Measurements from ENCODE around the gene NR5A1. TPM values are rescaled to one million over a fixed set of nuclear protein-coding genes. Genes with fewer than 3 reads are reported as not detected.
A peak's percentile ranks its signal among the peaks of the same experiment; 100 is the strongest.

The NR5A1 gene
- total RNA-seq, result not detected

- ATAC-seq, result no peak
These were observed at the start of gene NR5A1 for GRCh38 chr9:124506931-124507879. Gene NR5A1 (minus strand): TSS chr9:124507399. CDS start chr9:124503395, 4,004 bp downstream.

DNA sequence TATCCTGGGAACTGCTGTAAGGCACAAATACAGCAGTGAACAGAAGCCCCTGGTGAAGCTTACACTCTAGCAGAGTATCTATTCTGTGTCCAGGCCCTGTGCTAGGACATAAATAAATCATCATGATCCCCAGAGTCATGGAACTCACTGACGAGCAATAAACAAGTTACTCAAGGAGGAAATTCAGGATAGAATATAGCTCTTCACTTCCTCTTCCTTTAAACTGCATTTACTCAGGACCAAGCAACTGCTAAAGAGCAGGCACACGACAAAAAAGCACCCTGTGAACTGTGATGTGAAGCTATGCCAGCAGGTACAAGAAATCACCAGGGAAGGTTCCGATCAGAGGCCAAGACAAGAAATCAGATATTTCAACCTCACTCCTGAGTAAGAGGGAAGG, 47.8 kb upstream of the NR5A1 start:
- ATAC-seq, result no peak

GRCh38 chr9:124553738-124554137, 46.5 kb upstream of the NR5A1 start:
- no peak for ATAC-seq

DNA sequence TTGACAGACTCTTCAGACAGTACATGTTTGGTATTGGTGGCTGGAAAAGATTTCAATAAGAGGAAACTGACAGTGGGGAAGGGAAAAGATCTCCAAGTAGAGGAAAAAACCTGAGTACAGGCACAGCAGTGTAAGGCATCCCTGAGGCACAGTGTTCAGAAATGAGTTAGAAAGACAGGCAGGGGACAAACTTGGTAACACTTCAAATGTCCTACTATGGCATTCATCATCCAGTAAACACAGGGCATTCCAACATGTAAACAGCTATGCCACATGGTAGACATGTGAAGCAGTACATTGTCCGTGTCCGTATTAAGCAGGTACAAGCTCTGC, 45.0 kb upstream of the NR5A1 start:
- no peak for ATAC-seq

GRCh38 chr9:124551472-124552272, 44.5 kb upstream of the NR5A1 start:
- ATAC-seq, result peak; percentile 70

GRCh38 chr9:124550072-124550471, 42.9 kb upstream of the NR5A1 start:
- ATAC-seq, result no peak

DNA sequence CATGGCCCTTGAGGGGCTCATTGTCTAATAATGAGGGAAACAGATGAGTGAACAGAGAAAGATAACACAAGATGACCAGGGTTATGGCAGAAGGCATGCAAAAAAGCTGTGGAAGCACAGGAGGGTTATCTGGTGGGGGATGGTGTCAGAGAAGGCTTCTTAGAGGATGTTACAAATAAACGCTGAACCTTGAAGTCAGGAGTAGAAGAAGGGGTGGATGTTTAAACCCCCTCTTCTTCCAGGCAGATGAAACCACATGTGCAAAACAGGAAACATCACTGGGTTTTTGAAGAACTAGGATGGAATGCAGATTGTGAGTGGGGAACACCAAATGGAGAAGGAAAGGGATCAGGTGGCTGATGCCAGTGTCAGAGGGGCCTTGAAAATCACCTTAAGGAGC, 41.8 kb upstream of the NR5A1 start:
- no peak for ATAC-seq

GRCh38 chr9:124544535-124544934, 37.3 kb upstream of the NR5A1 start:
- no peak for ATAC-seq

DNA sequence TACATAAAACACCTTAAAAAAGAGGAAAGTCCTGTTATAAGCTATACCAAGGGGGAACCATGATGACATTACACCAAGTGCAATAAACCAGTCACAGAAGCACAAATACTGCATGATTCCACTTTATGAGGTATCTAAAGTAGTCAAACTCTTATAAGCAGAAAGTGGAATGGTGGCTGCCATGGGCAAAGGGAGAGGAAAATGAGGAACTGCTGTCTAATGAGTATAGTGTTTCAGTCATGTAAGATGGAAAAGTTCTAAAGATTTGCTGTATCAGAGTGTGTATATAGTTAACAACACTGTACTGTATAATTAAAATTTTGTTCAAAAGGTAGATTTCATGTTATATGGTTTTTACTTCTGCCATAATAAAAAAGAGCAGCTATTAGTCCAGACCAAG, 34.6 kb upstream of the NR5A1 start:
- no peak for ATAC-seq

- ATAC-seq, result no peak
These were observed 30.7 kb upstream of the NR5A1 start for GRCh38 chr9:124537926-124538325.

DNA sequence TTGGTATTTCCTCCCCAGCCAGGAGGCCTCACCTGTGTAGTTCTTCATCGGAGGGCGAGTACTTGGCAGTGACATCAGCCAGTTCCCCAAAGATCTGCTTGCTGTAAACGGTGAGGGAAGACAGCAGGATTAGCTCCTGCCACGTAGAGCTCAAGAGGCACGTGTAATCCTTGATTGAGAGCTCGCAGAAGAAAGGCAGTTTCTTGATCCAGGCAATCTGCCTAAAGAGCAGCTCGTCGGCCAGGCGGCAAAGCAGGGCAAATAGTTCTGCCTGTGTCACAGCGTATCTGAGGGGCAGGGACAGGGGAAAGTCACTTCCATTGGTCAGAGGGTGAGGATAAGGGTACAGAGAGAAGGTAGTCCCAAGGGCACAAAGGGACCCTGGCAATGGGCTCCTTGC, 28.6 kb upstream of the NR5A1 start:
- no peak for ATAC-seq

- ATAC-seq, result no peak
These were observed 25.7 kb upstream of the NR5A1 start for GRCh38 chr9:124532897-124533296.

DNA sequence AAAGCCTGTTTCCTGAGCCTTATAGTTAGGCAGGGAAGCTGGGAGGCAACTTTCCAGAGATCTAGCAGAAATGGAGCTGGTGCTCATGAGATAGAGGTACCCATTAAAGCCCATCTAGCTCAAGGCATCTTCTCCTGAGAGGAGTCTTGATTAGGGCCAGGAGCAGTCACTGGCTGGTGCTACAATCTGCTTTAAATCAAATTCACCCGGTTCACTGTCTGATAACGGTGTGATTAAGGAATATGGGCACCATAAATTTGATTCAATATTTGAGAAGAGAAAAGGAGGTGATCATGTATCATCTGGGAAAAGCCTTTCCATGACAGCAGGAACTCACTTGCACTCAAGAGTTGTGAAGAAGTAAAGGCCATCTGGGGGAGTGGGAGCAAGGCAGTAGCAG, 23.9 kb upstream of the NR5A1 start:
- no peak for ATAC-seq

DNA sequence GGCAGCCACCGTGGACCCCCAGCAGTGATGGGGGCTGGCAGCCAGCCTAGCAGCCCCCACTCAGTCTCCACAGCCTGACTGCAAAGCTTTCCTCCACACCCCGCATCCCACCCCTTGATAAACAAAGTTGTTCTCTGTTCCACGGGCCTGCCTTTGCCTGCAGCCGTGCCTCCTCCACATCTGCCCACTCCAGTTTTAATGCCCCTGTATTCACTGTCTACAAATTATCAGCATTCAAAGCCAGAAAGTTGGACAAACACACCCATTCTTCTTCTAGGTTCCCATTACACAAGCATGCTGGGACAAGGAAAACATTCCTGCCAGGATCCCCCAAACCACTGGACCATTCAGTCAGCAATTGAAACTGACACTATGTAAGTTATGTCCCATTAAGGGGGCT, 23.0 kb upstream of the NR5A1 start:
- ATAC-seq, result no peak

DNA sequence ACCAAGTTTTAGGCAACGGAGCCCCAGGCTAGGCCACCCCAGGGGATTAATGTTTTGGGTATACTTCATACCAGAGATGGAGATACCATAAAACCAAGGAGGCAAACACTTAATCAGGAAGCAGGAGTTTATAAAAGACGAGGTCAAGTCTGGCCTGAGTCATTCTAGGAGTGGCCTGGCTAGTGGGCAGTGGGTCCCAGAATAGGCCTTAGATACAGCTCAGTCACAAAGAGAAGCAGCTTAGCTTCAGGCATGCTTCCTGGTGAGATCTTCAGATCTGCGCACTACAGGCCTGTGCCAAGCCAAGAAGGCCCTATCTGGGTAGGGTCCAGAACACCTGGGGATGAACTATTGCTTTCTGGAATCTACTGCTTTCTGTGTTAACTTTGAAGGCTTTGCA, 20.6 kb upstream of the NR5A1 start:
- ATAC-seq, result no peak

GRCh38 chr9:124526174-124526573, 19.0 kb upstream of the NR5A1 start:
- no peak for ATAC-seq

GRCh38 chr9:124522121-124523098, 15.2 kb upstream of the NR5A1 start:
- no peak for ATAC-seq

- ATAC-seq, result no peak
These were observed 13.9 kb upstream of the NR5A1 start for GRCh38 chr9:124521142-124521541.

- no peak for ATAC-seq
These were observed 13.0 kb upstream of the NR5A1 start for GRCh38 chr9:124520206-124520596.

DNA sequence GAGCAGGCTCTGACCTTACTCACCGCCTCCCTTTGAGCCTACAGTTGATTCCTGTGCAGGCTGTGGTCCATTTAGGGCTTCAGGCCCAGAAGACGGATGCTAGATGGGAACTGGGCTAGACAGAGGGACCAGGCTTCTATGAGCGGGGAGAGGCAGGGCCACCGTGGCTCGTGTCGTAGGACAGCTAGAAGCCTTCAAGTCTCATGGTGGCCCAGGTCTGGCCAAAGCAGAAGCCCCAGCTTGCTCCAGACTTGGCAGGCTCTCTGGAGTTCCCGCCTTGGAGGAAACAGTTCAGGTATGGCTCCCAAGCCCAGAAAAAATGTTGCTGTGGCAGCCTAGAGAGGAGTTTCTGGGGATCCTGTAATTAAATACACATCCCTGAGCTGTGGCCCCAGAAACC, 10.9 kb upstream of the NR5A1 start:
- no peak for ATAC-seq

- ATAC-seq, result no peak
These were observed 10.4 kb upstream of the NR5A1 start for GRCh38 chr9:124517600-124517999.

GRCh38 chr9:124514874-124515273, 7.7 kb upstream of the NR5A1 start:
- no peak for ATAC-seq

DNA sequence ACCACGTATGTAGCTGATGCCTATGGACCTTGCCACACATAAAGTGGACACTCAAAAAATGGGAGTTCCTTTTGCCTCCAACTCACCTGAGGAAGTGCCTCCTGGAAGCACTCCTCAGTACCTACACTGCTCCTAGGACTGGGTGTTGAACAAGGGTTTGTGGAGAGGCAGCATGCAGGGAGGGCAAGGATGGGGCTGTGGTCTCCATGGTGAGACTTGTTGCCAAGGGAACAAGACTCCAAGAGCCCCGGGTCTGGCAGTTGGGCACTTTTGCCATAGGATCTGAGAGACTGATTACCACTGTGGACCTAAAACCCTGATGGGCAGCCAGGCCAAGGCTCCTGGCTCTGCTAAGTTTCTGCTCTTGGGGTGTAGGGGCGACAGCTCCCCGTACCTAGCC, 6.9 kb upstream of the NR5A1 start:
- no peak for ATAC-seq
